ENCODE measurements around the gene GAD2.
"Not testable (repeated sequence)": the region's sequence is repeated elsewhere in the genome, so short reads cannot be mapped to it uniquely, and the experiment has no call there.

GAD2 gene

GRCh38 chr10:26335574-26336093 lies 119.1 kb downstream of the GAD2 start:
- Histone ChIP-seq H4K20me1 (ENCODE audit: control insufficient read depth, insufficient read depth, low read depth, low read length) (no peaks in the 10 kb centered on the region), H3K79me2 (ENCODE audit: control insufficient read depth, low read length) (no peaks in the 10 kb centered on the region), H3K27ac (ENCODE audit: low read depth, low read length) (peak overlapping the region; percentile 44), H3K4me1 (ENCODE audit: control insufficient read depth, low read length) (peaks cover 31% of the 10 kb centered on the region), H3F3A (ENCODE audit: control insufficient read depth, insufficient read depth) (no peaks in the 10 kb centered on the region; the same call in 1 of the 2 replicates), H3K9me2 (replicated peaks; ENCODE audit: control insufficient read depth, low read length) (no peaks in the 10 kb centered on the region), H3K4me3 (ENCODE audit: low read length) (peak overlapping the region; percentile 79), H3K36me3 (ENCODE audit: control insufficient read depth, low read length) (no peaks in the 10 kb centered on the region), H3K27me3 (ENCODE audit: control insufficient read depth, low read length) (no peaks in the 10 kb centered on the region), H3K9me3 (ENCODE audit: control insufficient read depth, insufficient read depth, low read length) (no peaks in the 10 kb centered on the region), H3K4me2 (ENCODE audit: low read length) (peak overlapping the region; percentile 89)
- TF ChIP-seq EZH2phosphoT487 (IDR thresholded peaks at IDR 0.05; ENCODE audit: borderline replicate concordance, low read length) (no peak), CTCF (IDR thresholded peaks at IDR 0.05; ENCODE audit: low read depth, low read length, poor library complexity, severe bottlenecking) (no peak)

GRCh38 chr10:26336979-26337378 lies 120.4 kb downstream of the GAD2 start:
- TF ChIP-seq CTCF (IDR thresholded peaks at IDR 0.05; ENCODE audit: low read depth, low read length, poor library complexity, severe bottlenecking): no peak
- TF ChIP-seq EZH2phosphoT487 (IDR thresholded peaks at IDR 0.05; ENCODE audit: borderline replicate concordance, low read length): no peak
- no peak overlapping the region for H3K27ac ChIP-seq (ENCODE audit: low read depth, low read length)
- no peaks in the 10 kb centered on the region for H3K79me2 ChIP-seq (ENCODE audit: control insufficient read depth, low read length)
- H3F3A ChIP-seq (ENCODE audit: control insufficient read depth, insufficient read depth): no peaks in the 10 kb centered on the region; the same call in 1 of the 2 replicates
- H3K9me2 ChIP-seq (replicated peaks; ENCODE audit: control insufficient read depth, low read length): no peaks in the 10 kb centered on the region
- H3K4me1 ChIP-seq (ENCODE audit: control insufficient read depth, low read length): peaks cover 31% of the 10 kb centered on the region
- no peaks in the 10 kb centered on the region for H3K9me3 ChIP-seq (ENCODE audit: control insufficient read depth, insufficient read depth, low read length)
- no peaks in the 10 kb centered on the region for H4K20me1 ChIP-seq (ENCODE audit: control insufficient read depth, insufficient read depth, low read depth, low read length)
- no peak overlapping the region for H3K4me2 ChIP-seq (ENCODE audit: low read length)
- H3K36me3 ChIP-seq (ENCODE audit: control insufficient read depth, low read length): no peaks in the 10 kb centered on the region
- H3K4me3 ChIP-seq (ENCODE audit: low read length): no peak overlapping the region
- H3K27me3 ChIP-seq (ENCODE audit: control insufficient read depth, low read length): no peaks in the 10 kb centered on the region

- Histone ChIP-seq H3K4me1 (ENCODE audit: control insufficient read depth, low read length) (peaks cover 11% of the 10 kb centered on the region), H4K20me1 (ENCODE audit: control insufficient read depth, insufficient read depth, low read depth, low read length) (no peaks in the 10 kb centered on the region), H3K36me3 (ENCODE audit: control insufficient read depth, low read length) (no peaks in the 10 kb centered on the region), H3K4me3 (ENCODE audit: low read length) (no peak overlapping the region), H3F3A (ENCODE audit: control insufficient read depth, insufficient read depth) (no peaks in the 10 kb centered on the region), H3K9me2 (replicated peaks; ENCODE audit: control insufficient read depth, low read length) (no peaks in the 10 kb centered on the region), H3K9me3 (ENCODE audit: control insufficient read depth, insufficient read depth, low read length) (no peaks in the 10 kb centered on the region), H3K4me2 (ENCODE audit: low read length) (no peak overlapping the region), H3K27ac (ENCODE audit: low read depth, low read length) (no peak overlapping the region), H3K27me3 (ENCODE audit: control insufficient read depth, low read length) (no peaks in the 10 kb centered on the region), H3K79me2 (ENCODE audit: control insufficient read depth, low read length) (no peaks in the 10 kb centered on the region)
- no peak for TF ChIP-seq EZH2phosphoT487 (IDR thresholded peaks at IDR 0.05; ENCODE audit: borderline replicate concordance, low read length)
- no peak for TF ChIP-seq CTCF (IDR thresholded peaks at IDR 0.05; ENCODE audit: low read depth, low read length, poor library complexity, severe bottlenecking)
These were observed 125.1 kb downstream of the GAD2 start for GRCh38 chr10:26341701-26342100.

- not testable (repeated sequence) for H3K27ac ChIP-seq (ENCODE audit: low read depth, low read length); H3K9me3 ChIP-seq (ENCODE audit: control insufficient read depth, insufficient read depth, low read length); H3K4me2 ChIP-seq (ENCODE audit: low read length); H4K20me1 ChIP-seq (ENCODE audit: control insufficient read depth, insufficient read depth, low read depth, low read length); H3K4me3 ChIP-seq (ENCODE audit: low read length); H3K79me2 ChIP-seq (ENCODE audit: control insufficient read depth, low read length); H3F3A ChIP-seq (ENCODE audit: control insufficient read depth, insufficient read depth); H3K9me2 ChIP-seq (replicated peaks; ENCODE audit: control insufficient read depth, low read length); H3K36me3 ChIP-seq (ENCODE audit: control insufficient read depth, low read length); H3K27me3 ChIP-seq (ENCODE audit: control insufficient read depth, low read length)
- H3K4me1 ChIP-seq (ENCODE audit: control insufficient read depth, low read length): peaks cover 20% of the 10 kb centered on the region
These were observed 132.3 kb downstream of the GAD2 start for GRCh38 chr10:26348821-26349417.

Data from DOHH2 (cell line).